ENCODE results near the gene SLC10A7.

Gene SLC10A7

GRCh38 chr4:146294776-146295175 is 227.0 kb downstream of the SLC10A7 start:
- DNase-seq = no peak

GRCh38 chr4:146292508-146292907 is 229.2 kb downstream of the SLC10A7 start:
- no peak for DNase-seq

GRCh38 chr4:146291313-146291712 is 230.4 kb downstream of the SLC10A7 start:
- no peak for DNase-seq

GRCh38 chr4:146288193-146288592 is 233.5 kb downstream of the SLC10A7 start:
- DNase-seq = no peak

- DNase-seq = no peak
Measured at GRCh38 chr4:146285037-146285436, 236.7 kb downstream of the SLC10A7 start.

- no peak for DNase-seq
Measured at GRCh38 chr4:146283758-146284651, 237.7 kb downstream of the SLC10A7 start.

- DNase-seq = no peak
Measured at GRCh38 chr4:146282657-146283056, 239.1 kb downstream of the SLC10A7 start.

GRCh38 chr4:146278986-146279385 is 242.8 kb downstream of the SLC10A7 start:
- no peak for DNase-seq

- no peak for DNase-seq
Measured at GRCh38 chr4:146275370-146275769, 246.4 kb downstream of the SLC10A7 start.

GRCh38 chr4:146274774-146275173 is 247.0 kb downstream of the SLC10A7 start:
- DNase-seq = no peak

GRCh38 chr4:146273204-146273901 is 248.4 kb downstream of the SLC10A7 start:
- DNase-seq = no peak

GRCh38 chr4:146271466-146271865 is 250.3 kb downstream of the SLC10A7 start:
- DNase-seq = no peak

GRCh38 chr4:146269228-146269653 is 252.5 kb downstream of the SLC10A7 start:
- DNase-seq = no peak

GRCh38 chr4:146267826-146268225 is 253.9 kb downstream of the SLC10A7 start:
- DNase-seq = no peak

- DNase-seq = no peak
Measured at GRCh38 chr4:146265950-146266490, 255.7 kb downstream of the SLC10A7 start.

- DNase-seq = no peak
Measured at GRCh38 chr4:146263793-146264192, 257.9 kb downstream of the SLC10A7 start.

- DNase-seq = no peak
Measured at GRCh38 chr4:146261041-146261440, 260.7 kb downstream of the SLC10A7 start.

GRCh38 chr4:146260521-146260920 is 261.2 kb downstream of the SLC10A7 start:
- DNase-seq = no peak

- no peak for DNase-seq
Measured at GRCh38 chr4:146257511-146257910, 264.2 kb downstream of the SLC10A7 start.

- DNase-seq = no peak
Measured at GRCh38 chr4:146256328-146256727, 265.4 kb downstream of the SLC10A7 start.

- DNase-seq = peak; percentile 22
Measured at GRCh38 chr4:146255874-146256273, 265.9 kb downstream of the SLC10A7 start.

GRCh38 chr4:146255463-146255862 is 266.3 kb downstream of the SLC10A7 start:
- no peak for DNase-seq

- no peak for DNase-seq
Measured at GRCh38 chr4:146252969-146253611, 268.6 kb downstream of the SLC10A7 start.

Measured in amniotic stem cell (primary cell).